Uterus (tissue), 2 donors: ENCODE results near the gene KCNAB2.

Experiments
- CTCF ChIP-seq, 4 experiments: fragments of 200-600 bp in 2 of 4; fragments of 450-650 bp in 2 of 4; sonication (generic) in 2 of 4; IDR thresholded peaks; one replicate each; pipeline ENCODE4 v1.5.1; 2016 to 2019; ENCODE audit warnings: antibody characterized with exemption in 4 of 4, mild to moderate bottlenecking in 2 of 4, moderate library complexity in 1 of 4
- POLR2A ChIP-seq, 2 donors: fragments of 450-650 bp; IDR thresholded peaks; one replicate each; pipeline ENCODE4 v1.6.1; 2016; ENCODE audit warnings: antibody characterized with exemption in 2 of 2, mild to moderate bottlenecking in 1 of 2, moderate library complexity in 1 of 2

GRCh38 chr1:6072774-6073479 lies 27.2 kb downstream of the KCNAB2 start:
- TF ChIP-seq CTCF (IDR thresholded peaks at IDR 0.05) = no peak
- TF ChIP-seq POLR2A (IDR thresholded peaks at IDR 0.05) = no peak
